Measurements from ENCODE around the gene IFT122. TPM values are rescaled to one million over a fixed set of nuclear protein-coding genes. Genes with fewer than 3 reads are reported as not detected.
"Not testable (repeated sequence)": the region's sequence is repeated elsewhere in the genome, so short reads cannot be mapped to it uniquely, and the experiment has no call there.

The IFT122 gene
- total RNA-seq, 3 donors from 2014 or later: 43.2 to 60.6 (median 45.8) TPM

DNA sequence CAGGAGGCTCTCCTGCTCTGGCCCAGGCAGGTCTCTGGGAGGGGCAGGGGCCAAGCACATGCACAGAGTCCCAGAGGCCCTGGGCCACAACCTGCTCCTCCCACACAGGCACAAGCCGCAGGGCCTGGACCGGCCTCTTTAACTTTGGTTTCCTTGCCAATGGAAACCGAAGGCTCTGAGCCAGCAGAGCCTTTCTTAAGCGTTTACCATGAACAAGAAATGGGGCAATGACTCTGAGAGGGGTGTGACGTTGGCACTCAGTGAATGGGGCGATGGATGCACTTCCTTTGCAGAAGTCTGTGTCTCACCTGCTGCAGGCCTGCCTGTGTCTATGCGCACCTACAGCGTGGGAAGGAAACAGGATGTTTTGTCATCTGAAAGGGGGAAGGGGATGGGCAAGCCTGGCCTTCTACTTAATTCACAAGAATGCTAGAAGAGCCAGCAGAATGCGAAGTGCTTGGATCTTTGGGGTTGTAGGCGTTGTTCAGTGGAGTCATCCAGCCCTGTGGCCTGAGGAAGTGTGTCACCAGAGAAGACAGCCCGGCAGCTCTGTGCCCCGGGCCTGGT, 41.8 kb downstream of the IFT122 start:
- intact Hi-C loops (cut with DNase I; ENCODE audit: low total_unique reads): no loop called here
- Histone ChIP-seq H3K27ac (peak overlapping the region; percentile 71 to 77), H3K36me3 (no peaks in the 10 kb centered on the region), H3K9me3 (no peaks in the 10 kb centered on the region), H3K4me1 (peaks cover 17 to 24% of the 10 kb centered on the region in 2 donors), H3K4me3 (no peak overlapping the region), H3K27me3 (no peaks in the 10 kb centered on the region)
- TF ChIP-seq POLR2A (IDR thresholded peaks at IDR 0.05): no peak
- TF ChIP-seq POLR2AphosphoS5 (IDR thresholded peaks at IDR 0.05): peak in 2 of 3 donors; percentile 15 to 34
- TF ChIP-seq, protein P1, sequence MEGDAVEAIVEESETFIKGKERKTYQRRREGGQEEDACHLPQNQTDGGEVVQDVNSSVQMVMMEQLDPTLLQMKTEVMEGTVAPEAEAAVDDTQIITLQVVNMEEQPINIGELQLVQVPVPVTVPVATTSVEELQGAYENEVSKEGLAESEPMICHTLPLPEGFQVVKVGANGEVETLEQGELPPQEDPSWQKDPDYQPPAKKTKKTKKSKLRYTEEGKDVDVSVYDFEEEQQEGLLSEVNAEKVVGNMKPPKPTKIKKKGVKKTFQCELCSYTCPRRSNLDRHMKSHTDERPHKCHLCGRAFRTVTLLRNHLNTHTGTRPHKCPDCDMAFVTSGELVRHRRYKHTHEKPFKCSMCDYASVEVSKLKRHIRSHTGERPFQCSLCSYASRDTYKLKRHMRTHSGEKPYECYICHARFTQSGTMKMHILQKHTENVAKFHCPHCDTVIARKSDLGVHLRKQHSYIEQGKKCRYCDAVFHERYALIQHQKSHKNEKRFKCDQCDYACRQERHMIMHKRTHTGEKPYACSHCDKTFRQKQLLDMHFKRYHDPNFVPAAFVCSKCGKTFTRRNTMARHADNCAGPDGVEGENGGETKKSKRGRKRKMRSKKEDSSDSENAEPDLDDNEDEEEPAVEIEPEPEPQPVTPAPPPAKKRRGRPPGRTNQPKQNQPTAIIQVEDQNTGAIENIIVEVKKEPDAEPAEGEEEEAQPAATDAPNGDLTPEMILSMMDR (IDR thresholded peaks at IDR 0.05): no peak
- DNase-seq (ENCODE audit: low spot score in 2 of 2): peak; percentile 73 to 80

DNA sequence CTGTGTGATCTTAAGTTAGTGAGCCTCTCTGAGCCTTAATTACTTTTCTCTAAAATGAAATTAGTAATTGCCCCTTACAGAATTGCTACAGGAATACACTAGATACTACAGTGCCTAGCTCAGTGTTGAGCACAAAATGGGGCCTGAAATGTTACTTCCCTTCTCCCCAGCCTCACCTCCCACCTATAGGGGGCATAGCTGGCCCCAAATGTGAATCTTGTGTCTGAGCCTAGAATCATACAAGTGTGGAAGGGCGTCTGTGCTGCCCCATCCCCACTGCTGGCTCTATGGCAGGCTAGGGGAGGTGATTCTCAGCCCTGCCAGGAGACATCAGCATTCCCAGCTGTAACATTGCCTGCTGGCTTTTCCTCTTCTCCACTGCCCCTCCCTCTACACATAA, 42.7 kb downstream of the IFT122 start:
- DNase-seq (ENCODE audit: low spot score in 2 of 2): no peak
- Histone ChIP-seq H3K9me3 (no peaks in the 10 kb centered on the region), H3K27me3 (no peaks in the 10 kb centered on the region), H3K4me1 (peaks cover 26 to 33% of the 10 kb centered on the region in 2 donors), H3K27ac (peak overlapping the region; percentile 71 to 77), H3K4me3 (no peak overlapping the region), H3K36me3 (no peaks in the 10 kb centered on the region)
- intact Hi-C loops (cut with DNase I; ENCODE audit: low total_unique reads): no loop called here
- TF ChIP-seq, protein P1 (IDR thresholded peaks at IDR 0.05): no peak
- TF ChIP-seq POLR2A (IDR thresholded peaks at IDR 0.05) (no peak), POLR2AphosphoS5 (IDR thresholded peaks at IDR 0.05) (no peak)

DNA sequence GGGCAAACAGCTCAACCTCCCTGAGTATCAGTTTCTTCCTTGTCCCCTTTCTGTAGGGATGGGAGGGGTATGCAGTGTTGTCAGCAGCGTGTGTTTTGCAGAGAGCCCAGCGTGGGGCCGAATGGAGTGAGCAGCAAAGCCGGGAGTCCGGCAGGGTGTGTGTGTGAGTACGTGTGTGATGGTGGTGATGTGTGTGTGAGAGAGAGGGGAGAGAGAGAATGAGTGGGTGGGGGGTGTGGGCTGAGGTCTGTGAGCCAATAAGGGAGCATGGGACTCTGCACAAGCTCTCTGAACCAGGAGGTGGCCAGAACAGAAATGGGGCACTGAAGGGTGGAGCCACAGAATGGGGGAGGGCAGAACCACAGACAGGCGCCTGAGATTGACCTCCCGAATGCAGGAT, 43.8 kb downstream of the IFT122 start:
- Histone ChIP-seq H3K27ac (peak overlapping the region in 1 of 2 donors; percentile 77), H3K27me3 (no peaks in the 10 kb centered on the region), H3K4me3 (no peak overlapping the region), H3K4me1 (peaks cover 29 to 34% of the 10 kb centered on the region in 2 donors), H3K36me3 (no peaks in the 10 kb centered on the region), H3K9me3 (no peaks in the 10 kb centered on the region)
- DNase-seq (ENCODE audit: low spot score in 2 of 2): no peak
- intact Hi-C loops (cut with DNase I; ENCODE audit: low total_unique reads): no loop called here
- no peak for TF ChIP-seq POLR2A (IDR thresholded peaks at IDR 0.05)
- TF ChIP-seq POLR2AphosphoS5 (IDR thresholded peaks at IDR 0.05): no peak
- TF ChIP-seq, protein P1 (IDR thresholded peaks at IDR 0.05): no peak

DNA sequence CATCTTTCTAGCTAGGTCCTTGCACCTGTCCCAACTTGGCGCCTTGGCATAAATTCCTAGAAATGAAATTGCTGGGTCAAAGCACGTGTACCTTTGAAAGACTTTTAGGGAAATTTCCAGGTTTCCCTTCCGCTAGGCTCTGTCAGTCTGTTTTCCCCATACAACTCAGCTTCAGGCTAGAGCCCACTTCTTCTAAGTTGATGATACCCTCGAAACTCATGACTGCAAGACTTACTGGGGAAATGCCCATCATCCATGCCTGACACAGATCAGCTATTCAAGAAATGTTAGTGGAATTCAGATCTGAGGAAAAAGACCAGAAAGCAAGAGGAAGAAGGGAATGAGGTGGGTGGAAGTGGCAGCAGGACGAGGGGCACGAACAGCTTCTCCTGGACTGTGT, 45.1 kb downstream of the IFT122 start:
- peaks cover 29 to 34% of the 10 kb centered on the region in 2 donors for H3K4me1 ChIP-seq
- H3K27me3 ChIP-seq; DNase-seq (ENCODE audit: low spot score in 2 of 2); H3K36me3 ChIP-seq; H3K9me3 ChIP-seq; intact Hi-C loops (cut with DNase I; ENCODE audit: low total_unique reads): not testable (repeated sequence)
- peak overlapping the region in 1 of 3 donors; percentile 55 for H3K4me3 ChIP-seq
- peak overlapping the region; percentile 93 to 99 for H3K27ac ChIP-seq

DNA sequence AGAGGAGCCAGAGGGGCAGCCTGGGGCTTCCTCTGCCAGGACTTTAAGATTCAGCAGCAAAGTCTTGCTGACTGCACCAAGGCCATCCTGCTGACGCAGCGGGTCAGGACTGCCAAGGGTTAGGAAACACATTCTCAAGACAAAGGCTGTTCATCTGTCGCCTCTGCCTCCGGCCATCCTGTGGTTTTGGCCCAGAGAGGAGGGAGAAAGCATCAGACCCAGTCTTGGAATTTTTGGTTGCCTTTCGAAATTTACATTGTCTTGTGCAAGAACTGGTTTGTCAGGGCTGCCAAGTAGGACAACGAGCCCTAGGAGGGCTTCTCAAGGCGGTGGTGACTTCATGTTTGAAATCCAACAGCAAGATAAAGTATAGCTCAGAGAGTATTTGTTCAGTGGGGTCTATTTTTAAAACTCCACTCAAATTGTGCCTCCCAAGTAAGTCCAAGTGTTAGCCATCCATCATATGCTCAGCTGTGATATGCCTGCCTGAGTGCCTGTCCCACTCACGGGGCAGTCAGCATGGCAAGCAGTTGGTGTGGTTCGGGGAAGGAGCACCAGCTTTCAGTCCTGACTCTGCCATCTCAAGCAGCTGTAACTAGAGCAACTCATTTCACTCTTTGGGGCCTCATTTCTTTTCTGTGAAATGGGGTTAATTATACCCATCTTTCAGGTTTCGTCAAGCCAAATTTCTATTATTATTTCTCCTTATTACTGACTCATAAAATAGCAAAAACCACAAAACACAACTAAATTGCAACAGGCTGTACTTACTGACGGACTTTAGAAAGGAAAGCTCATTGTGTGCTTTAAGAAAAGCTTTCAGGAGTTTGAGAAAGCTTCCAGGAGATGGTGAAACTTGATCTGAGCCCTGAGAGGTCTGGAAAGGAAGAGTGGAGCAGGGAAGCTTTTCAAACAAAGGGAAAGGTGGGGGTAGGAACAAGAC, 46.0 kb downstream of the IFT122 start:
- H3K4me3 ChIP-seq: peak overlapping the region in 1 of 3 donors; percentile 55
- peak; percentile 93 to 98 for DNase-seq (ENCODE audit: low spot score in 2 of 2)
- no peaks in the 10 kb centered on the region for H3K36me3 ChIP-seq
- TF ChIP-seq POLR2A (IDR thresholded peaks at IDR 0.05) (peak; percentile 18), POLR2AphosphoS5 (IDR thresholded peaks at IDR 0.05) (peak; percentile 86 to 98 (median 94))
- TF ChIP-seq, protein P1 (IDR thresholded peaks at IDR 0.05): no peak
- peak overlapping the region; percentile 93 to 99 for H3K27ac ChIP-seq
- H3K27me3 ChIP-seq: no peaks in the 10 kb centered on the region
- peaks cover 29 to 38% of the 10 kb centered on the region in 2 donors for H3K4me1 ChIP-seq
- H3K9me3 ChIP-seq: no peaks in the 10 kb centered on the region
- intact Hi-C loops (cut with DNase I; ENCODE audit: low total_unique reads): no loop called here
